GM21528 (cell line): ENCODE data around the gene TSPAN18.

ENCODE experiments used
- ATAC-seq: cut with Tn5 transposase; IDR thresholded peaks from one replicate; pipeline ENCODE4 v1.9.1; 2021; ENCODE audit warnings: mild to moderate bottlenecking, moderate library complexity; ENCODE audit not compliant: unreplicated experiment, low FRiP score

TSPAN18 gene

GRCh38 chr11:44930588-44931302, 204.0 kb downstream of the TSPAN18 start:
- no peak for ATAC-seq

- no peak for ATAC-seq
Measured at GRCh38 chr11:44931466-44931865, 204.7 kb downstream of the TSPAN18 start.

DNA sequence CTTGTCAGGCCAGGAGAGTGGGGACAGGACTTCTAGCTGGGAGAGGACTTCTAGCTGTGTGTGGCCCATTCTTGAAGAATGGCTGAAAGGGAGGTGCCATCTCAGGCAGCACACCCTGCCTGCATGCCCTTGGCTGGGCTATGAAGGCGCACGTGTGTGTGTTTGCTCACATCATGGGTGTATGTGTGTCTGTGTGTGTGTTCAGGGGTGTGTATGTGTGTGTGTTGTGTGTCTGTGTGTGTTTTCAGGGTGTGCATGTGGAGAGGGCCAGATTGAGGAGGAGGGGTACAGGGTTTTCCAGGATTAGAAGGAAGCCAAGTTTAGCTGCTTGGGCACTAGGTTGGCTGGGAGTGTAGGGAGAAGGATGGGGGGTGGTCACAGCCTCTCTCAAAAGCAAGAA, 207.3 kb downstream of the TSPAN18 start:
- no peak for ATAC-seq

- no peak for ATAC-seq
Measured at GRCh38 chr11:44934735-44935250, 208.0 kb downstream of the TSPAN18 start.

GRCh38 chr11:44936525-44936924, 209.8 kb downstream of the TSPAN18 start:
- no peak for ATAC-seq

GRCh38 chr11:44936951-44937543, 210.3 kb downstream of the TSPAN18 start:
- no peak for ATAC-seq

DNA sequence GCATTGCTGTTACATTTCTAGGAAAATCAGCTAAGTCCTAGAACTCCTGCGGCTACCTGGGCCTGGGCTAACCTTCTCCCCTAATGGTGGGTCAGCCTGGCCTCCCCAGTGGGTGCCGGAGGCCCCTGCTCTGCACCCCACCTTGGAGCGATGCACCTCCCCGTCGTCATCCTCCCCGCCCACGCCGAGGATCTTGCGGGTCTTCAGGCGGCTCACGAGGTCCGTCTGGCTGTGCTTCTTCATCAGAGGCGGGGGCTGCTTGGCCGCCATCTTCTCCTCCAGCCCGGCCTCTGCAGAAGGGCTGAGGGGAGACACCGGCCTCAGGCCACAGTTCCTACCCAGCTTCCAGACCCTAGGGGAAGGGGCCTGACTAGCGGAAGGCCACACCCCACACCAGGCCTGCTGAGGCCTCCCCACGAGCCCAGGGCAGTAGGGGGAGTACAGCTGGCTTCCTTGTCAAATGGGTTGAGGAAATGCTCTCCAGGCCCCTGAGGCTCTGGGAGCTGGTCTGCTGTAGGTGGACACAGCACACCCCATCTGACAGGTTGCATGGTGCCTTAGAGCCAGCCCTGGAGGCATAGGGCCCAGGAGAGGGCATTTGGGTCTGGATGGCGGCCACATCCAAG, 211.4 kb downstream of the TSPAN18 start:
- no peak for ATAC-seq

DNA sequence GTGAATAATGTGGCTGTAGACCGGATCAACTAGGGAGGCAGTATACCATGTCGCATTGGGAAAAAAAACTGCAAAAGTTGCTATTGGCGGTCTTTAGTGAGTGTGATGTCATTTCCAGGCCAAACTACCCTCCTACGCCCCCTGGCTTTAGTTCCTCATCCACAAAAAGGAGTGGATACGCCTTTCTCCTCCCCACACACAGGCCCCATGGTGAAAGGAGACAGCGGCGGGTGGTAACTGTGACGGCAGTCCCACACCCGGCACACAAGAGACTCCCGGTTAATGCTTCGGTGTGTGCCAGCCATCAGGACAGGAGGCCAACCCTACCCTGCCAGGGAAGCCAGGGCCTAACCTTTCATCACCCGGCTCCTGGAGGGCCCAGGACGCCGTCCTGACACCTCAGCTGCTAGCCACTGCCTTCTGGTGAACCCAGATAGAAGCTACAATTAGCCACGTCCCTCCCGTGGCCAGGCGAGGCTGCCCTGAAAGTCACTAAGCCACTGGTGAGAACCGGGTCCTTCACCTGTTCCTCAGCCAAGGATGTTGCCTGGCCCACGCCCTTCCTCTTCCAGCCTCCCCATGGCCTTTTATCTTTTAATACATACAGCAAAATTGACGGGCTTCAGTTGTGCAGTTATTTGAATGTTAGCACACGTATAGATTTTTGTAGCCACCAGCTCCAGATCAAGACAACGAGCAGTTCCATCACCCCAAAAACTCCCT, 213.1 kb downstream of the TSPAN18 start:
- no peak for ATAC-seq

DNA sequence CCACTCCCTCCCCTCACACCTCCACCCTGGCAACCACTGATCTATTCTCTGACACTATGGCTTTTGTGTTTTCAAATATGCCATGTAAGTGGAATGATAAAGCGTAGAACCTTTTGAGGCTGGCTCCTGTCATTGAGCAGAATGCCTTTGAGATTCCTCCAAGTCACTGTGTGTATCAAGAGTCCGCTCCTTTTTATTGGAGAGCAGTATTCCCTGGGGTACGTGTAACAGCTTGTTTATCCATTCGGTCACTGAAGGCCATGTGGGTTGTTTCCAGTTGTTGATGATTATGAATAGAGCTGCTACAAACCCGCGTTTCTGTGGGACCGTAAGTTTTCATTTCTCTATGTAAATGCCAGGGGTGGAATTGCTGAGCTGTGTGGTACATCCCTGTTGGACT, 213.6 kb downstream of the TSPAN18 start:
- ATAC-seq: no peak

- ATAC-seq: no peak
Measured at GRCh38 chr11:44940835-44941234, 214.1 kb downstream of the TSPAN18 start.

DNA sequence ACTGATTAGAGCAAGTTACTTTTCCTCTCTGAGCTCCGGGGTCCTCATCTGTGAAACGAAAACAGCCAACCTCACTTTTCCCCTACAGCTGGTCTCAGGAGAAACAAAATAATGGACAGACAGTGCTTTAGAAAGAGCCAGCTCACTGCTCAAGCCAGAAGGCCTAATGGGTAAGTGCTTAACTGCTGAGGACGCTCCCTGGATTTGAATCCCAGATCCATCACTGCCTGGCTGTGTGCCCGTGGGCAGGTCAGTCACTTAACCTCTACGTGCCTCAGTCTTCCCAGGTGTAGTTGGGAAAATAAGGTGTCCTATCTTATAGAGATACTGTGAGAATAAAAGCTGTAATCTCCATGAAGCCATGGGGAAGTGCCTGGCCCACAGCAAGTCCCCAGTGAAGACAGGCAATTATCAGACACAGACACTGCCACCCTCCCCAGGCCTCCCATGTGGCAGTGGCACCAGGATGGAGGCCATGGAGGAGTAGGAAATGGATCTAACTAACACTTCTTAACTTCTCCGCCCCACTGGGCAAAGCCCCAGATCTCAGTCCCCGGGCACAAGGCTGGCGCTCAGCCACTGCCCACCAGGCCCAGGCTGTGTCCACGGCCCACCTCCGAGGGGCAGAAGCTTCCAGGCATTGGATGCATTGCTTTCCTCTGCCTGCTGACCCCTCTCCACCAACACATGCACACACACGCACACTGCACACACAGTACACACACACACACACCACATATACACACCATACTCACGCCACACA, 214.7 kb downstream of the TSPAN18 start:
- ATAC-seq: no peak

DNA sequence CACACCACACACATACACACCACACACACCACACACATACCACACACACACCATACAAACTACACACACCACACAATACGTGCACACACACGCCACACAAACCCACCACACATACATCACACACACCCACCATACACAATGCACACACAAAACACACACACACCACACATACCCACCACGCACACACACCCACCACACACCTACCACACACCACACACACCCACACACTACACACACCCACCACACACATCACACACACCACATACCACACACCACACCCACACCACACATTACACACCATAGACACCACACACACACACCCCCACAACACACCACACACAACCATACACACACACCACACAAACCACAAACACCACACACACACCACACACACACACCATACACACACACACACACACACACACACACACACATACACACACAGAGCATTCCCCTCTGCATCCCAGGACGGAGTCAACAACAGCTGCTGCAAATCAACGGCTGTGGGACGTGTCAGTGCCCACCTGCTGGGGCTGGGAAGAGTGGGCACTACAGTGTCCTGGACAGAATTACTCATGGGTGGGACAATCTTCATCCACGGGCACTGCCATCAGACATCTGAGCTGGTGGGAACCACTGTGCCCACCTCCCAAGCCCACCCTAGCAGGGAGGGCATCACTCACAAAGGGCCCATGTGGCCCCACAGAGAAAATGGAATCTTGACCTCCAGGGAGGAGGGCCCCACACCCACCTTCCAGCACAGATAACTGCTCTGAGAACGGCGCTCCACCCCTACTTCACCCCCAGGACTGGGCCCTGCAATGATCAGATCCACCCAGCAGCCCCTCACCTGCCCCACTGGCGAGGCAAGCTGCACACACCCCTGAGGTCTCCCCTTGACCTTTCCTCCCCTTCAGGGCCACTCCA, 215.5 kb downstream of the TSPAN18 start:
- ATAC-seq: no peak

- no peak for ATAC-seq
Measured at GRCh38 chr11:44943118-44943517, 216.4 kb downstream of the TSPAN18 start.

DNA sequence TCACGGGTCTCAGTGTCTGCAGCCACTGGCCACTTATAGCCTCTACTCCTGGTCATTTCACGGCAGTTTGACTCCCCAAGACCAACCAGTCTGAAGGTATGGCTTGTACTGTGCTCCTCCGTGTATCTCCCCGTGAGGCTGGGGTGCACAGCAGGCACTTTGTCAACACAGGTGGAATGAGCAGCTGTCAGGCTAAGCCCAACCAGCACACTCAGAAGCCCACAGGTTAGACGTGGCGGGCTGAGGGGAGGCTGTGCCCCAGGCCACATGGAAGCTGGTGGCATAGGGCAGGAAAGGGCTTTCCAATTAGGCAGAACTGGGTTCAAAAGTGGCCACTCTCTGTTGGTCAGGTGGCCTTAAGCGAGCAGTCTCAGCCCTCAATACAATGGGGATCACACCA, 216.9 kb downstream of the TSPAN18 start:
- ATAC-seq: no peak

GRCh38 chr11:44944181-44944852, 217.6 kb downstream of the TSPAN18 start:
- no peak for ATAC-seq

DNA sequence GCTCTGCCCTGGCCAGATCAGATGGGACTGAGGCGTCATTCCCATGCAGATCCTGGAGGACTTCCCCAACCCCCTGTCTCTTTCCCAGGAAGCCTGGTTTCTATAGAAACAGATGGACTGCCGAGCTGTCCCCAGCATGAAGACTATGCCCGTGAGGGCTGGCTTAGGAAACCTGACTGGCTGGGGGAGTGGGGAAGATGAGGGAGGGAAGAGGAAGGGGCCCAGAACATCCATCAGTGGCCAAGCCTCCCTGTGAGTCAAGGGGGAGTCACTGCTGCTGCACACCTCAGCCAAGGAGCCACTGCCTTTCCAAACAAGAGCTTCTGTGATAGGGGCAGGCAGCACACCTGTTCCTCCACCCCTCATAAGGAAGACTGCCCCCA, 218.1 kb downstream of the TSPAN18 start:
- ATAC-seq: no peak

GRCh38 chr11:44945666-44946065, 218.9 kb downstream of the TSPAN18 start:
- ATAC-seq: no peak

- no peak for ATAC-seq
Measured at GRCh38 chr11:44946263-44946662, 219.5 kb downstream of the TSPAN18 start.

GRCh38 chr11:44947114-44947513, 220.4 kb downstream of the TSPAN18 start:
- no peak for ATAC-seq
